ENCODE data around the gene OBP2A.

Gene OBP2A

DNA sequence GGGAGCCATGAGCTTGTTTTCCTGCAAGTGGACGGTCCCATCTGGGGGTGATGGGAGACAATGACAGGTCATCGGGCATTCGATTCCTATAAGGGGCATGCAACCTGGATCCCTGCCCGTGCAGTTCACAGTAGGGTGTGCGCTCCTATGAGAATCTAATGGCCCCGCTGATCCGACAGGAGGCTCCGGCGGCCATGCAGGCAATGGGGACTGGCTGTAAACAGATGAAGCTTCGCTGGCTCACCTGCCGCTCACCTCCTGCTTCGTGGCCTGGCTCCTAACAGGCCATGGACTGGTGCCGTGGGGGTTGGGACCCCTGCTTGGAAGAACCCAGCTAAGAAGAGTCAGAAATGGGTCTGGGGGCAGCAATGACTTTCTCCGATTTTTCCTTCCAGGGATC, 36.6 kb downstream of the OBP2A start:
- Histone ChIP-seq H3K27me3 (ENCODE audit: insufficient read depth, low read length, poor library complexity) (no peaks in the 10 kb centered on the region), H4K20me1 (ENCODE audit: insufficient read depth, low read length) (no peaks in the 10 kb centered on the region), H3K4me1 (ENCODE audit: insufficient read depth, low read length) (no peaks in the 10 kb centered on the region), H3K4me3 (ENCODE audit: low read depth in 1 of 2, low read length in 2 of 2) (no peak overlapping the region), H3K9ac (ENCODE audit: low read depth, low read length) (no peak overlapping the region), H3K36me3 (ENCODE audit: insufficient read depth, low read length) (no peaks in the 10 kb centered on the region), H3K79me2 (ENCODE audit: insufficient read depth, low read length) (no peaks in the 10 kb centered on the region), H3K4me2 (ENCODE audit: insufficient read depth, low read length) (no peak overlapping the region), H3K27ac (ENCODE audit: low read length) (no peak overlapping the region), H3K9me3 (ENCODE audit: insufficient read depth, low read length, severe bottlenecking) (no peaks in the 10 kb centered on the region), H2AFZ (ENCODE audit: low read depth, low read length) (no peak overlapping the region)
- ATAC-seq (ENCODE audit: insufficient read depth, low read depth) (no peak), DNase-seq (no peak)
- TF ChIP-seq, protein P1, sequence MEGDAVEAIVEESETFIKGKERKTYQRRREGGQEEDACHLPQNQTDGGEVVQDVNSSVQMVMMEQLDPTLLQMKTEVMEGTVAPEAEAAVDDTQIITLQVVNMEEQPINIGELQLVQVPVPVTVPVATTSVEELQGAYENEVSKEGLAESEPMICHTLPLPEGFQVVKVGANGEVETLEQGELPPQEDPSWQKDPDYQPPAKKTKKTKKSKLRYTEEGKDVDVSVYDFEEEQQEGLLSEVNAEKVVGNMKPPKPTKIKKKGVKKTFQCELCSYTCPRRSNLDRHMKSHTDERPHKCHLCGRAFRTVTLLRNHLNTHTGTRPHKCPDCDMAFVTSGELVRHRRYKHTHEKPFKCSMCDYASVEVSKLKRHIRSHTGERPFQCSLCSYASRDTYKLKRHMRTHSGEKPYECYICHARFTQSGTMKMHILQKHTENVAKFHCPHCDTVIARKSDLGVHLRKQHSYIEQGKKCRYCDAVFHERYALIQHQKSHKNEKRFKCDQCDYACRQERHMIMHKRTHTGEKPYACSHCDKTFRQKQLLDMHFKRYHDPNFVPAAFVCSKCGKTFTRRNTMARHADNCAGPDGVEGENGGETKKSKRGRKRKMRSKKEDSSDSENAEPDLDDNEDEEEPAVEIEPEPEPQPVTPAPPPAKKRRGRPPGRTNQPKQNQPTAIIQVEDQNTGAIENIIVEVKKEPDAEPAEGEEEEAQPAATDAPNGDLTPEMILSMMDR (IDR thresholded peaks at IDR 0.05; ENCODE audit: borderline replicate concordance, extremely low read depth, low read length, poor library complexity, severe bottlenecking), result no peak
- TF ChIP-seq EZH2 (IDR thresholded peaks at IDR 0.05; ENCODE audit: borderline replicate concordance, low read depth, low read length, severe bottlenecking), result no peak

DNA sequence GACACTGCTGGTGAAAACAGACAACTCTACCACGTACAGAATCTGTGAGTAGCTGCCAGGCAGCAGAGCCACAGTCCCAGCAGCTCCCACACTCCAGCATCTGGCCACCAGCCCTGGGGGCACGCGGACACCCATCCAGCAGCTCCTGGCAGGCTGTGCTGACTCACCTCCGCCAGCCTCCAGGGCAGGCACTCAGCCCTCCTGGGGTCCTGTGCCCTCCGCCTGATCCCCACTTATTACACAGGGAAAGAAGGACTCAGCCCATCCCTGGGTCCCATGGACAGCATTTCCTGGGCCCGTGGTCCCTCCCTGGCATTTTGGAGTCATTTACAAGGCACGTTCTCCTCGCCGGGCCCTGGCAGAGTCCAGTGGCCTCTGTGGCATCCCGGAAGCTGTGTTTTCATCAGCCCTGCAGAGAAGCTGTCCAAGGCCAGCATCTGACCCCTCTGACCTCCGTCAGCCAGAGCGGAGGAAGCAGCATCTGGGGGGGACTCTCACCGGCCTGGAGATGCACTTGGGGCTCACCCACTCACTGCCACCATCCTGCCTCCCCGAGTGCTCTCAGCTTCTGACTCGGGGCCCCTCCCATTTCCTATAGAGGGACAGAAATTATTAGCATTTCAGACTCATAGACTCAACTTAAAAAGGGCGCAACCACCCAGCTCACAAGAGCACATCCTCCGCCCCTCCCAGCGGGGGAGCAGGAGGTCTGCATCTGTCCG, 37.2 kb downstream of the OBP2A start:
- no peak for ATAC-seq (ENCODE audit: insufficient read depth, low read depth)
- H3K4me2 ChIP-seq (ENCODE audit: insufficient read depth, low read length), result no peak overlapping the region

GRCh38 chr9:135583688-135584011, 37.7 kb downstream of the OBP2A start:
- Histone ChIP-seq H3K9ac (ENCODE audit: low read depth, low read length) (no peak overlapping the region), H3K27ac (ENCODE audit: low read length) (no peak overlapping the region), H2AFZ (ENCODE audit: low read depth, low read length) (no peak overlapping the region), H3K4me2 (ENCODE audit: insufficient read depth, low read length) (no peak overlapping the region), H3K79me2 (ENCODE audit: insufficient read depth, low read length) (no peaks in the 10 kb centered on the region), H3K4me1 (ENCODE audit: insufficient read depth, low read length) (no peaks in the 10 kb centered on the region), H3K4me3 (ENCODE audit: low read depth in 1 of 2, low read length in 2 of 2) (no peak overlapping the region), H3K36me3 (ENCODE audit: insufficient read depth, low read length) (no peaks in the 10 kb centered on the region), H3K27me3 (ENCODE audit: insufficient read depth, low read length, poor library complexity) (no peaks in the 10 kb centered on the region), H4K20me1 (ENCODE audit: insufficient read depth, low read length) (no peaks in the 10 kb centered on the region), H3K9me3 (ENCODE audit: insufficient read depth, low read length, severe bottlenecking) (no peaks in the 10 kb centered on the region)
- DNase-seq (no peak), ATAC-seq (ENCODE audit: insufficient read depth, low read depth) (no peak)
- no peak for TF ChIP-seq EZH2 (IDR thresholded peaks at IDR 0.05; ENCODE audit: borderline replicate concordance, low read depth, low read length, severe bottlenecking)
- TF ChIP-seq, protein P1 (IDR thresholded peaks at IDR 0.05; ENCODE audit: borderline replicate concordance, extremely low read depth, low read length, poor library complexity, severe bottlenecking), result no peak

More for the DNA sequence above, 37.2 kb downstream of the OBP2A start:
- Histone ChIP-seq H3K9me3 (ENCODE audit: insufficient read depth, low read length, severe bottlenecking) (no peaks in the 10 kb centered on the region), H3K9ac (ENCODE audit: low read depth, low read length) (no peak overlapping the region), H3K79me2 (ENCODE audit: insufficient read depth, low read length) (no peaks in the 10 kb centered on the region), H3K4me1 (ENCODE audit: insufficient read depth, low read length) (no peaks in the 10 kb centered on the region), H3K27ac (ENCODE audit: low read length) (no peak overlapping the region), H4K20me1 (ENCODE audit: insufficient read depth, low read length) (no peaks in the 10 kb centered on the region), H3K4me3 (ENCODE audit: low read depth in 1 of 2, low read length in 2 of 2) (no peak overlapping the region), H2AFZ (ENCODE audit: low read depth, low read length) (no peak overlapping the region), H3K27me3 (ENCODE audit: insufficient read depth, low read length, poor library complexity) (no peaks in the 10 kb centered on the region), H3K36me3 (ENCODE audit: insufficient read depth, low read length) (no peaks in the 10 kb centered on the region)
- no peak for DNase-seq
- TF ChIP-seq, protein P1 (IDR thresholded peaks at IDR 0.05; ENCODE audit: borderline replicate concordance, extremely low read depth, low read length, poor library complexity, severe bottlenecking), result no peak
- no peak for TF ChIP-seq EZH2 (IDR thresholded peaks at IDR 0.05; ENCODE audit: borderline replicate concordance, low read depth, low read length, severe bottlenecking)

All from DND-41 (cell line).